ENCODE results near the gene SPRR2D. TPM values are rescaled to one million over a fixed set of nuclear protein-coding genes. Genes with fewer than 3 reads are reported as not detected.

The SPRR2D gene
- total and polyA plus RNA-seq, 7 donors = not detected

DNA sequence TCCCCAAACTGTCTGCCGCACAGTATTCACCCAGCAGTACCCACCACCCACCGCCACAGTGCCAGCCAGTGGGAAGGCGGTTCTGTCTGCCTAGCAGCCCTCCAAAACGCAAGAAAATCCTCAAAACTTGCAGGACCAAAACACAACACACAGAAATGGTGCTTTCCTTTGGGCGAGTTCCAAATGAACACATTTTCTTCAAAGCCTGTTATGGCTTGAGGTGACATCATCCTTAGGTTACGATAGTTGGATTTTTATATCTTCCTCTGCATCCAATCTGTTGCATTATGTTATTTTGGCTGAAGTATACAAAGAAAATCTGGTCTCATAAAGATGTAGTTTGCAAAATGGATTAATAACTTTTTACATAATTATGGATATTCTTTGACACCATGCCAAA is 47.7 kb downstream of the SPRR2D start:
- Histone ChIP-seq H3K36me3 (ENCODE audit: insufficient read depth in 1 of 2, low read depth in 1 of 2) (no peaks in the 10 kb centered on the region), H3K4me1 (no peaks in the 10 kb centered on the region), H3K27me3 (ENCODE audit: insufficient read depth in 3 of 3, low read length in 2 of 3) (no peaks in the 10 kb centered on the region), H3K4me3 (no peak overlapping the region), H3K27ac (no peak overlapping the region), H3K9me3 (no peaks in the 10 kb centered on the region)
- intact Hi-C loops (cut with DNase I) = no loop called here
- TF ChIP-seq, protein P1, sequence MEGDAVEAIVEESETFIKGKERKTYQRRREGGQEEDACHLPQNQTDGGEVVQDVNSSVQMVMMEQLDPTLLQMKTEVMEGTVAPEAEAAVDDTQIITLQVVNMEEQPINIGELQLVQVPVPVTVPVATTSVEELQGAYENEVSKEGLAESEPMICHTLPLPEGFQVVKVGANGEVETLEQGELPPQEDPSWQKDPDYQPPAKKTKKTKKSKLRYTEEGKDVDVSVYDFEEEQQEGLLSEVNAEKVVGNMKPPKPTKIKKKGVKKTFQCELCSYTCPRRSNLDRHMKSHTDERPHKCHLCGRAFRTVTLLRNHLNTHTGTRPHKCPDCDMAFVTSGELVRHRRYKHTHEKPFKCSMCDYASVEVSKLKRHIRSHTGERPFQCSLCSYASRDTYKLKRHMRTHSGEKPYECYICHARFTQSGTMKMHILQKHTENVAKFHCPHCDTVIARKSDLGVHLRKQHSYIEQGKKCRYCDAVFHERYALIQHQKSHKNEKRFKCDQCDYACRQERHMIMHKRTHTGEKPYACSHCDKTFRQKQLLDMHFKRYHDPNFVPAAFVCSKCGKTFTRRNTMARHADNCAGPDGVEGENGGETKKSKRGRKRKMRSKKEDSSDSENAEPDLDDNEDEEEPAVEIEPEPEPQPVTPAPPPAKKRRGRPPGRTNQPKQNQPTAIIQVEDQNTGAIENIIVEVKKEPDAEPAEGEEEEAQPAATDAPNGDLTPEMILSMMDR (IDR thresholded peaks at IDR 0.05) = no peak
- 73 to 76% (median 74%) methylated on average over 6 of the region's 6 CpGs for WGBS, 3 donors
- DNase-seq = no peak
- ATAC-seq = no peak

Other genes with a start within 250 kb of the SPRR2D start
- not detected for gene LCE1D, start 244.4 kb downstream of the SPRR2D start, total RNA-seq
- not detected for gene LCE1D, start 244.4 kb downstream of the SPRR2D start, polyA plus RNA-seq
- gene LCE1C, start 234.5 kb downstream of the SPRR2D start, total RNA-seq = not detected
- gene LCE1C, start 234.5 kb downstream of the SPRR2D start, polyA plus RNA-seq = not detected
- not detected for gene LCE1B, start 229.1 kb downstream of the SPRR2D start, total RNA-seq
- not detected for gene LCE1B, start 229.1 kb downstream of the SPRR2D start, polyA plus RNA-seq
- gene LCE1A, start 213.6 kb downstream of the SPRR2D start, total RNA-seq = not detected
- gene LCE1A, start 213.6 kb downstream of the SPRR2D start, polyA plus RNA-seq = not detected
- gene LCE6A, start 198.3 kb downstream of the SPRR2D start, total RNA-seq = not detected
- not detected for gene LCE6A, start 198.3 kb downstream of the SPRR2D start, polyA plus RNA-seq
- not detected for gene LCE7A, start 181.1 kb downstream of the SPRR2D start, total RNA-seq
- gene LCE7A, start 181.1 kb downstream of the SPRR2D start, polyA plus RNA-seq = not detected
- not detected for gene SMCP, start 162.8 kb downstream of the SPRR2D start, total RNA-seq
- gene SMCP, start 162.8 kb downstream of the SPRR2D start, polyA plus RNA-seq = not detected
- gene IVL, start 132.6 kb downstream of the SPRR2D start, total RNA-seq = not detected
- under 1 TPM in 1 of 3 donors, not detected in 2; 0.04 TPM for gene IVL, start 132.6 kb downstream of the SPRR2D start, polyA plus RNA-seq
- not detected for gene SPRR5, start 93.9 kb downstream of the SPRR2D start, total RNA-seq
- not detected for gene SPRR5, start 93.9 kb downstream of the SPRR2D start, polyA plus RNA-seq
- gene SPRR4, start 70.5 kb downstream of the SPRR2D start, total RNA-seq = not detected
- not detected for gene SPRR4, start 70.5 kb downstream of the SPRR2D start, polyA plus RNA-seq
- gene SPRR1A, start 57.0 kb downstream of the SPRR2D start, total RNA-seq = not detected
- not detected for gene SPRR1A, start 57.0 kb downstream of the SPRR2D start, polyA plus RNA-seq
- gene SPRR3, start 39.4 kb downstream of the SPRR2D start, total RNA-seq = 1 to 10 TPM in 1 of 4 donors, under 1 TPM in 1, not detected in 2; 0.32 to 1.1 TPM
- gene SPRR3, start 39.4 kb downstream of the SPRR2D start, polyA plus RNA-seq = 1 to 10 TPM in 1 of 3 donors, under 1 TPM in 1, not detected in 1; 0.82 to 1.2 TPM
- gene SPRR1B, start 9.9 kb downstream of the SPRR2D start, total RNA-seq = not detected
- under 1 TPM in 1 of 3 donors, not detected in 2; 0.23 TPM for gene SPRR1B, start 9.9 kb downstream of the SPRR2D start, polyA plus RNA-seq
- gene SPRR2A, start 16.4 kb upstream of the SPRR2D start, total RNA-seq = under 1 TPM in 2 of 4 donors, not detected in 2; 0.34 to 0.56 TPM
- gene SPRR2A, start 16.4 kb upstream of the SPRR2D start, polyA plus RNA-seq = under 1 TPM in 1 of 3 donors, not detected in 2; 0.22 TPM
- not detected for gene SPRR2B, start 30.5 kb upstream of the SPRR2D start, total RNA-seq
- not detected for gene SPRR2B, start 30.5 kb upstream of the SPRR2D start, polyA plus RNA-seq
- gene SPRR2E, start 53.4 kb upstream of the SPRR2D start, total RNA-seq = not detected
- gene SPRR2E, start 53.4 kb upstream of the SPRR2D start, polyA plus RNA-seq = under 1 TPM in 1 of 3 donors, not detected in 2; 0.14 TPM
- not detected for gene SPRR2F, start 72.4 kb upstream of the SPRR2D start, total RNA-seq
- gene SPRR2F, start 72.4 kb upstream of the SPRR2D start, polyA plus RNA-seq = not detected
- not detected for gene SPRR2G, start 109.8 kb upstream of the SPRR2D start, total RNA-seq
- gene SPRR2G, start 109.8 kb upstream of the SPRR2D start, polyA plus RNA-seq = not detected
- gene LELP1, start 162.3 kb upstream of the SPRR2D start, total RNA-seq = not detected
- not detected for gene LELP1, start 162.3 kb upstream of the SPRR2D start, polyA plus RNA-seq
- not detected for gene PRR9, start 176.5 kb upstream of the SPRR2D start, total RNA-seq
- gene PRR9, start 176.5 kb upstream of the SPRR2D start, polyA plus RNA-seq = under 1 TPM in 1 of 3 donors, not detected in 2; 0.04 TPM
- not detected for gene LORICRIN, start 218.6 kb upstream of the SPRR2D start, total RNA-seq
- under 1 TPM in 2 of 3 donors, not detected in 1; 0.06 to 0.25 TPM for gene LORICRIN, start 218.6 kb upstream of the SPRR2D start, polyA plus RNA-seq

Measured in psoas muscle (tissue), 8 donors.